ENCODE data around the gene TGFBR3L.
A peak's percentile ranks its signal among the peaks of the same experiment; 100 is the strongest.
"Not testable (repeated sequence)": the region's sequence is repeated elsewhere in the genome, so short reads cannot be mapped to it uniquely, and the experiment has no call there.

TGFBR3L gene

DNA sequence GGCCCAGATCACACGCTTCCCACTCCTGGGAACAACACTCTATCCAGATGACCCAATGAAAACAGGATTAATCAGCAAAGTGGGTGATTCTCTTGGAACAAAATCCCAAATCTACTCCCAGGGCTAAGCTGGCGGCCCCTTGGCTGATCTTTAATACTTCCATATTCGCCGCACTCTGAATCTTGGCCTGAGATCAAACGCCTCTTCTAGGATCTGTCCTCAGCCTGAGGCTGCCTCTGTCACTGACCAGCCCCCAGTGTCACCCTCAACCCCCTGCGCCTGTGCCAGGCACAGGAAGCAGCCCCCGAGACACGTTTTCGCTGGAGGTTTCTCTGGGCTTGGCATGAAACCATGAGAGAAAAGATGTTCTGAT, 13.7 kb downstream of the TGFBR3L start:
- DNase-seq (ENCODE audit: low spot score): no peak

DNA sequence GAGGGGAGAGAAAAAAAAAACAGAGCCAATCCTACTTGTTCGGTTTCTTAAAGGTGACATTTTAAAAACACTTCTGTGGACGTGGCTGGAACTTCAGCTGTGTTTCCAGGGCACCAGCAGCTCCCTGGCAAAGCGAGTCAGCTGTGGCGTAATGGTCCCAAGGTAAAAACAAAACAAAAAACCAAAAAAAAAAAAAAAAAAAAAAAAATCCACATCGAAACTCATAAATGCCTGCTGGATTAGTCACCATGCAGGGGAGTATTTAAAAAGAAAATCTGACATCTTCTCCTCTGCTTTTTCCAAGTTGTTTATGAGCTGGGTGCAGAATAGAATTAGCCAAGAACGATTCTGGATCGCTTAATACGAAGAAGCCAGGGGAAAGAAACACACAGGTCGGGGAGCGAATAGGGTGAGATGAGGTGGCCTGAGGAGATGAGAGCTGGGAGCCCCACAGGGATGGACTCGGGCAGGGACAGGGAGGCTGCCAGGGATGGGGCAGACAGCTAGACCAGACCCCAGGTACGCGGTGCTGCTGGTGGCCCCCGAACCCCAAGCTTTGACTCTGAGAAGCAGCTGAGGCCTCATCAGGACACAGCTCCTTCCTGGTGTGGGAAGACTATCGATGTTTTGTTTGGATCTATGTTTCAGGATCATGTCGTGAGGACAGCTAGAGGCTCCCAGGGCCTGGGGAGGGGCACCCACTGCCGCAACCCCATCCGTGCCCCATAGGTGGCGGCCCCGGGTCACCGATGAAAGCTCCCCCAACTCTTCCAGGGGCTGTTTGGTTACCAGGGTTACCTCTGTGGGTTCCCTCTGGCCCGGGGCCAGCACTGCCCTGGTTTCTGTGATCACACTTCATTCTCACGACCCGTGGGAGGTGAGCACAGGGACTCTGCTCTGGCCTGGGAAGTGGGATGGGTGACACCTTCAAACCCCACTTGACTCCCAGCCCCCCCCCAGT, 14.4 kb downstream of the TGFBR3L start:
- no peak for DNase-seq (ENCODE audit: low spot score)

DNA sequence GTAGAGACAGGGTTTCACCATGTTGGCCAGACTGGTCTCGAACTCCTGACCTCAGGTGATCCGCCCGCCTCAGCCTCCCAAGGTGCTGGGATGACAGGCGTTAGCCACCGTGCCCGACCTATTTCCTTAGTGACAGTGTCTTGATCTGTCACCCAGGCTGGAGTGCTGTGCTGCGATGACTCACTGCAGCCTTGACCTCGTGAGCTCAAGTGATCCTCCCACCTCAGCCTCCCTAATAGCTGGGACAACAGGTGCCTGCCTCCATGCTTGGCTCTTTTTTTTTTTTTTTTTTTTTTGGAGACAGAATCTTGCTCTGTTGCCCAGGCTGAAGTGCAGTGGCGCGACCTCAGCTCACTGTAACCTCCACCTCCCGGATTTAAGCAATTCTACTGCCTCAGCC, 15.4 kb downstream of the TGFBR3L start:
- not testable (repeated sequence) for DNase-seq (ENCODE audit: low spot score)

DNA sequence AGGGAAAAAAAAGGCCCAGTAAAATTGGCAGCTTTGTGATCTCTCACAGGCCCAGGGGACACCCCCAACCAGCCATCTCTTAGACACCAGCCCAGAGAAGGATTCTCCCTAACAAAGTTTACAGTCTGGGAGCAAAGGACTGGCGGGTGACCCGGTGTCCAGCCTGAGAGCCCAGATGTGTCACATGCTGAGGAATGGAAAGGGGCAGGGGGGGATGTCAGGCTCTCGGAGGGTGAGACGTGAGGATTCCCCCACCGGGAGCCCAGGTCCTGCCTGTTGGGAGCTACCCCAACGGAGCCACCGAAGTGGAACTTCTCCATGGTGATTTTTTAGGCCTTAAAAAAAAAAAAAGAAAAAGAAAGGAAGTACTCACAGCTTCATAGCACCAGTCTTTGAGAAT, 16.1 kb downstream of the TGFBR3L start:
- DNase-seq (ENCODE audit: low spot score): no peak

DNA sequence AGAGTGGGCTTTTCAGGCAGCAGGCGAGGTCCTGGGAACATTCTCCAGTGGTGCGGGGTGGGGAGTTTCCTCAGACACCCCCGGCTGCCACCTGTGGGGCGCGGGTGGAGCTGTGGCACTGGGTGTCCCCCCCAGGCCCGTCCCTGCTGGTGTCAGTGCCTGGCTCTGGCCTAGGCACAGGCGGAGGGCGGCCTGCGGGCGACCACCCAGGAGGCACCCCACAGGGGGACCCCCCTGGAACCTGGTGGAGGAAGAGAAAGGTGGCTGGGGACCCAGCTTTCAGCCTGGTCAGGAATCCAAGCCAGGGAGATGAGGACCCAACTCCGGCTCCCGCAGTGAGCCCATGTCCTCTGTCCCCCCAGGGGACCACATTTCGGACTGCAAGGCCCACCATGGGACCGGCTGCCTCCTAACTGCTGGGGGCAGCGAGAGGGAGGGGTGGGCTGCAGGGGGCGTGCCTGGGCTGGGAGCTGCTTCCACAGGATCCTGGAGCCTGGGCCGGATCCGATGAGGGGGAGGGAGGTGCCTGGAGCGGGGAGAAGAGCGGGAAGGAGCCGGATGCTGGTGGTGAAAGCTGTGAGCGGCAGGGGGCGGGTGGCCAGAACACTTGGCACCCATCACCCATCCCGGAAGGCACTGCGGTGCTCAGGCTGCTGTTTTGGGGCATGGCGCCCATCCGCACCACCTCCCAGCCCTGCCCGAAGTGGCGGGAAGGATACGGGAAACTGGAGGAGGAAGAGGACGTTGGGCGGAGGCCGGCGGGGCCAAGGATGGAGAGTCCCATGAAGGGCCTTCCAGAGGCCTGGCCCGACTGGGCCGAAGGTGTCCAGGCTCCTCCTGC, 16.8 kb downstream of the TGFBR3L start:
- no peak for DNase-seq (ENCODE audit: low spot score)

DNA sequence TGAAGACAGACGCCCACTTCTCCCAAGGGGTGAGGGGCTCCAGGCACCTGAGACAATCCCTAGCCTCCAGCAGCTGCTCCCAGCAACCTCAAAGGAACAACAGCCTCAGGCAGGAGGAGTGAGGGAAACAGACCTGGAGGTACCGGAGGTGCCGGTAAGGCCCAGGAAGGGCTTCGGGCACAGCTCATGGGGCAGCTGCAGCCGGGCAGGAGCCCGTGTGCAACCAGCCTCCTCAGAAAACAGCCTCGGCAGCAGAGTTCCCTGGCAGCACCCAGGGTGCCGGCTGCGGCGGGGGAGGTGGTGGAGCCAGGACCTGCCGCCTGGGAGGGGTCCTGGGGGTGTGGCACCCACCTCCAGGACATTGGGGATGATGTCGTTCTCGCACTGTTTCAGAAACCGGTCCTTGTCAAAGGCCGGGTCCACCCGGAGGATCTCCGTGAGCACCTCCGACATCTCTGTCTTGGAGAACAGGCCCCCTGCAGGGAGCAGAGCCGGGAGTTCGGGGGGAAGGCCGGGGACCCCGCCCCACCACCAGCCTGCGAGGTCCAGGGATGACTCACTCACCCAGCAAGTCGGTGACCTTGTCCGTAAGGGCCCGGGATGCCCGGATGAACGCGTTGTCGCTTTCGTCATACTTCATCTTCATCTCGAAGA, 17.8 kb downstream of the TGFBR3L start:
- DNase-seq (ENCODE audit: low spot score): no peak

DNA sequence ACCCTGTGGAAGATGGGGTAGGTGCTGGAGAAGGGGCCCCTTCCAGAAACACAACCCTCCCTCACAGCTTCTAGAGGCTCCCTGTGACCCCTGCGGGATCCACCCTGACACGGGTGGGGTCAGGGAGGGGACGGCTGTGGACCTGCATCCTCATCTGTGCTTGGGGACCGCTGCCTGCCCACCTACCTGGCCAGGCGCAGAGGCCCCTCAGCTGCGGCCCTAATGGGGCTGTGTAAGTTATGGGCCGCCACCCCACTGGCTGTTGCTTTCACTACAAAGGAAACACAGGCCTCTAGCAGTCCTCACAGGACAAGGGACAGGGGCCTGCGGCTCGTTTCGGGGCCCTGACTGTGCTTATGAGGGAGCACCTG, 18.3 kb downstream of the TGFBR3L start:
- DNase-seq (ENCODE audit: low spot score): no peak

DNA sequence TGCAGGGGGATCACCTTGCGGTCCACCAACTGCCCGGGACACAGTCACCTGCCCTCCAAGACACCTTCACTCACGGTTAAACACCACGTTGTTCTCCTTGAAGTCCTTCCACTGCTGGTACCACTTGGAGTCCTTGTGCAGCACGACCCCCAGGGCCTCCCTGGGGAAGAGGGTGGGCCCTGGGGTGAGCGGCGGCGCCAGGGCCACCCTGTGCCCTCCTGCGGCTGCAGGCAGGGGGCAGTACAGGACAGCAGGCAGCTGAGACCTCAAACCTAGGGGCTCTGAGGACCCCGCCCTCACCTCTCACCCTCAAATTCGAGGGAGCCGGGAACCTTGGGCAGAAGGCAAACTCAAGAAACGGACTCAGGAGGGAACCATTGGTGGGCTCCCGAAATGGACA, 18.8 kb downstream of the TGFBR3L start:
- no peak for DNase-seq (ENCODE audit: low spot score)

DNA sequence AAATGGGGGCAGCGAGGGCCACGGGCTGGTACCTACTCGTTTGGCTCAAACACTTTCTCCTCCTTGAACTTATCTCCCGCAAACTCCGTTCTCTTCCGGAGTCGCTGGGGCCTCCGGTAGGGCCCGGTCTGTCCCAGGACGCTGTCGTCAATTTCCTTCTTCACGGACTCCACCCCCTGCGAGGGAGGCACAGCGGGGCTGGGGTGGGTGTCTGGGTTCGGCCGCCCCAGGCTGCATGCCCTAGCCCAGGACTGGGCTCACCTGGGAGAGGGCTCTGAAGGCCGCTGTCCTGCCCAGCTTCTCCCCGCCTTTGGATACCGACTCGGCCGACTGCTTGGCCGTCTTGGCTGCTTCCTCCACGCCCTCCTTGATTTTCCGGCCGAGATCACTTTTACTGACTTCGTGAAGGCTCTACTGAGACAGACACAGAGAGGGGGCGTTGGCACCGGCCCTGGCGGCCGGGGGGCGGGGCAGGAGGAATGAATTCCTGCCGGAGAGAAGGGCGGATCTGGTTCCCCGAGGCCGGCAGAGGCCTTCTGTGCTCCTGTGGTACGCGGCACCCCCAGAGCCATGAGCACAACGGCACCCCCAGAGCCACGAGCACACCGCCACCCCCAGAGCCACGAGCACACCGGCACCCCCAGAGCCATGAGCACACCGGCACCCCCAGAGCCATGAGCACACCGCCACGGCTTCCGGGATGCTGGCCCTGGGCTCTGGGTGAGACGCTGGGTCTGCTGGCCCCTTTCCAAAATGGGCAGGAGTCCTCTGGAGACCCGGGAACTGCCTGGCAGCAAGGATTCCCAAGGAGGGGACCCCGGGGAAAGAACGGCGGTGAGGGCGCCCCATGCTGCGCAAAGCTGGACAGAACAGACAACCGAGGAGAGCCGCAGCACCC, 19.4 kb downstream of the TGFBR3L start:
- DNase-seq (ENCODE audit: low spot score): no peak

DNA sequence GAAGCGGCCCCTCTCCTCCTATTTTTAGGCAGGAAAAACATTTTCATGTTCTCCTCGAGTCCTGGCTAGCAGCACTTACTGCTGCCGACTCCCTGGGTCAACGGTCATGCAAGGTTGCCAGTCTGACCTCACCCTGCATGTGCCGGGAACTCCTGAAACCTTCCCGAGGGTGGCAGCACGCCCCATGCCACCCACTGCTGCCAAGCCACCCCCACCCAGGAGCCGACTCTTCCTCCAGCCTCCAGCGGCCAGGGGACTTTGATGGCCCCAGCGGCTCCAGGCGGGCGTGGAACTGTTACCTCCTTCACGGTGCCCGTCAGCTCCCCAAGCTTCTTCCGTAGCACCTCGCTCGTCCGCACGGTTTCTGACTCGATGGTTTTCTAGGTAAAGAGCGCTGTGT, 20.1 kb downstream of the TGFBR3L start:
- no peak for DNase-seq (ENCODE audit: low spot score)

DNA sequence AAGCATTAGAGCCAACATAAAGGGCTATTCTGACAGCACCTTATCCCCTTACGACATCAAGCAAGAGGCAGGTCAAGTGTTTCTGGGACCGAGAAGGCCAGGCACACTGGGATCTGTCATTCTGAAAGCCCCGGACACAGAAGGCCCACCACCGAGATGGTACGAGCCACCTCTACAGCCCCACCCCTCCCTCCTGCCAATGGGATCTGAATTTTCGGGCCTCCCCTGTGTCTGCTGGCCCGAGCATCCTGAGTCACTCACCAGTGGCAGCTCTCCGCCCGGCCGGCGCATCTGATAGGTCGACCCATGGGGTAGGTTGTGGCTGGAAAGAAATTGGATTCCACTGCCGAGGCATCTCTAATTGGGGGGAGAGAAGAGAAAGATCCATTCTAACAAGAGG, 26.2 kb downstream of the TGFBR3L start:
- DNase-seq (ENCODE audit: low spot score): no peak

DNA sequence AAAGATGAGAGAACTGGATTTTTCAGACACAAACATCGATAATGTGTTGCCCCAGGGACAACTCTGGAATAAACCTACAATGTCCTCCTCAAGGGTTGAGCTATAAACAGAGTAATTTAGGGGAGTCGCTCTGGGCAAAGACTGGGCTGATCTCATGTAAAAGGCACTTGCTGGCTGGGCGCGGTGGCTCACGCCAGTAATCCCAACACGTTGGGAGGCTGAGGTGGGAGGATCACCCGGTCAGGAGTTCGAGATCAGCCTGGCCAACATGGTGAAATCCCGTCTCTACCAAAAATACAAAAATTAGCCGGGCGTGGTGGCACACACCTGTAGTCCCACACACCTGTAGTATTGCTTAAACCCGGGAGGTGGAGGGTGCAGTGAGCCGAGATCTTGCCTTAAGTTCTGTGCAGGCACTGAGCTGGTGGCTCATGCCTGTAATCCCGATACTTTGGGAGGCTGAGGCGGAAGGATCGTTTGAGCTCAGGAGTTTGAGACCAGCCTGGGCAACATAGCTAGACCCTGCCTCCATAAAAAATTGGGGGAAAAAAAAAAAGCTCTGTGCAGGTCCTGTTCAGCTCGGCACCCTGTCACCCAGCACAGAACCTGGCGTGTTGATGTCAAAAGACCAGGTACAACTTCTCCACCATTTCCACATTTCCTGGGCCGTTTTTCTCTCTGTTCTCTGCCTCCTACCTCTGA, 27.4 kb downstream of the TGFBR3L start:
- DNase-seq (ENCODE audit: low spot score): no peak

DNA sequence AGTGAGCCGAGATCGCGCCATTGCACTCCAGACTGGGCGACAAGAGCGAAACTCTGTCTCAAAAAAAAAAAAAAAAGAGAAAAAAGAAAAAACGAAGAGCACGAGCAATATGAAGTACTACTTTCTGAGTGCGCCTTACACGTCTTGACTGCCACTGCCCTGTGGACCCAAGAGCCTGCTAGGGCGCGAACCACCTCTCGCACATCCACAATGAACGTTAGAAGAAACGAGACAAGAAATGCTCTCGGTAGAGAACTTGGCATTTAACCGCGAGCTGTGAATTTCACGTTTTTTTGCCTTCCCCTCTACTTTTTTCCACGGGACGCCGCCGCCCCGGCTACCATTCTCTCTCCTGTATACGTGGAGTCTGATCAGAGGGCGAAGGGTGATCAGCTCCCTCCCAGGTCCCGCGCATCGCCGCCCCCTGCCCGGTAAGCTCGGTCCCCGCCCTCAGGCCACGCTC, 28.4 kb downstream of the TGFBR3L start:
- no peak for DNase-seq (ENCODE audit: low spot score)

DNA sequence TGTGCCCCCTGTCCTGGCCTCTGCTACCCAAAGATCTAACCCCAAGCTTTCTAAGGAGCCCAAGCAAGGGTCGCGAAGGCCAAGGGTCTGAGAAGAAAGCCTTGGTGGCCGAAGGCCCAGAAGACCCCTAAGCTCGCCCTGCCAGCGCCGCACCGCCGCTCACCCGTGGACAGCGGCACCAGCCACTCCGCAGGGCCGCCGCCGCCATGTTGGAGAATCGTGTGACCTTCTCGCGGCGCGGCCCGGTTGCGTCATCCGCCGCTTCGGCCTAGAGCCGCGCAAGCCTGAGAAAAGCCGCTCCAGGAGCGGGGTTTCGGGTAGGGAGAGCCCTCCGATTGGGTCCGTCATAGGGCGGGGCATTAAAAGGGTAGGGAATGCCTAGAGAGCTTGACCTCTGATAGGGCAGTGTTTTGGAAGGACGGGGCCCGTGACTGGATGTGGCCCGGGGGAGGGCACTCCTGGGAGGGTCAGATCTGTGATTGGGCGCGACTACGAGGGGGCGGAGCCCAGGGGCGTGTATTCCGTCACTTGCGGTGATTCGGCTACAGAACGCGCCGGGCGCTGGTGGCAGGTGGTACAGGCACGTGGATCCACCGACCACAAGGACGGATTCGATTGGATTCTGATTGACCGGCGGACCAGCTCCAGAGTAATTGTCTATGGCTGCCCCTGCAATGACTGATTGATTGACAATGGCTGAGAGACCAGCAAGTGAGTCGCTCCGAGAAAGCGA, 29.0 kb downstream of the TGFBR3L start, which contains the start of gene TIMM44:
TIMM44 (minus strand) TSS at position 223 of the 733 bp plus-strand sequence; CDS start at position 208, 15 bp downstream.
- peak; percentile 100 for DNase-seq (ENCODE audit: low spot score)

DNA sequence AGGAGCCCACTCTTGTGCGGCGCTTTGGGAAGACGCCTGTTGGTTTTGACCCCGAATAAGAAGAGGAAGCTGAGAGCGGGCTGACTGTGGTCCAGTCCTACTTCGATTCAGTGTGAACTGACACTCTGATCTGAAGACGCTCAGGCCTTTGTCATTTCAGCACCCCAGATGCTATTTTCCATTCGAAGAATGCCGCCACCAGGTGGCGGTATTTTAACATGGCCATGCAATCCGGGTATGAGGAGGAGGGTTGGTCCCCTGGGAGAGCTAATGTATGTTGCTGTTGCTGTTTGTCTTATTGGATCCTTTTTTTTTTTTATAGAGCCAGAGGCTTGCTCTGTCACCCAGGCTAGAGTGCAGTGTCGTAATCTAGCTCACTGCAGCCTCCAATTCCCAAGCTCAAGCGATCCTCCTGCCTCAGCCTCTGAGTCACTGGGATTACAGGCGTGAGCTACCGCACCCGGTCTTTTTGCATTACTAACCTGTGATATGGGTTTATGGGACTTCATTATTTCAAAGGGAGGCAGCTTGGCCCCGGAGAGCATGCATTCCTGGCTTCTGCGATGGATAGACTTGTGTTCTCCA, 29.6 kb downstream of the TGFBR3L start:
- peak; percentile 97 for DNase-seq (ENCODE audit: low spot score)

DNA sequence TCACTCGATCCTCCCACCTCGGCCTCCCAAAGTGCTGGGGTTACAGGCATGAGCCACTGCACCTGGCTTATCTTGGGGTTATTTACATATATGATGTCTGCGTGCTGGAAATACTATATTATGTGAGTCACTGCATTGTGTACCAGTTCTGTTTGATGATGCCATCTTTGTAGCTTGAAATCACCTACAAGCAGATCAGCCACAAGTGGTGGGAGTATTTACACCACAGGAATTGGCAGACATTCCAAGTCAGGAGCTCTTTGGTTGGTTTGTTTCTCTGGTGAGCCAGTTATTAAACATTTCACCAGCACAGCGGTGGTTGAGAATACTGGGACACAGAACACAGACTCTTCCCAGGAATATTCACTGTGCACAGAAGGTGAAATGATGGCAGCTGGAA, 33.3 kb downstream of the TGFBR3L start:
- no peak for DNase-seq (ENCODE audit: low spot score)

DNA sequence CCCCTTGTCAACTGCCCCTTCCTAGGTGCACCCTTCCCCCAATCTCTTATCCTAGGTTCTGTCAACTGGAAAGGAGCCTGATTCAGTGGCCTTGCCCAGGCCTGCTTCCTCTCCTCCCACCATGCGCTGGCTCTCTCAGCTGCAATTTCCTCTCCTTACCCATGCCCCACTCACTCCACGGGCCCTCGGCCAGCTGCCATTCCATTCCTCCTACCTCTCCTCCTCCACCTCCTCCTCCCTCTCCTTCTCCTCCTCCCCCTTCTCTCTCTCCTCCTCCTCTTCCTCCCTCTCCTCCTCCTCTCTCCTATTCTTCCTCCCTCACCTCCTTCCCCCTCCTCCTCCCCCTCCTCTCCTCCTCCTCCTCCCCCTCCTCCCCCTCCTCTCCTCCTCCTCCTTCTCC, 38.4 kb downstream of the TGFBR3L start:
- no peak for DNase-seq (ENCODE audit: low spot score)

DNA sequence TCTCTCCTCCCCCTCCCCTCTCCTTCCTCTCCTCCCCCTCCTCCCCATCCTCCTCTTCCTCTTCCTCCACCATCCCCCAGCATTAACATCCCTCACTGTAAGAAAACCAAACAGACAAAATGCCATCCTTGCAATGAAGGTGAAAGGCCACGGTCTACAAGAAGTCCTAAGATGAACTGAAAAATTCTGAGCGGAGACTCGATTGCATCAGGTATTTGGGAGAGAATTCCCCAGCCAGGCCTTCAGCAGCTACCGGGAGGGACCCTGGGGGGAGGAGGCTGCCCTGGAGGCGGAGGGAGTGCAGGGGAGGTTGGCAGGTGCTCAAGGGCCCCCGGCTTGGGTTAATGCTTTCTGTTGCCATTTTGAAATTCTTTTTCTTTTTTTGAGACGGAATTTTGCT, 38.9 kb downstream of the TGFBR3L start:
- no peak for DNase-seq (ENCODE audit: low spot score)

DNA sequence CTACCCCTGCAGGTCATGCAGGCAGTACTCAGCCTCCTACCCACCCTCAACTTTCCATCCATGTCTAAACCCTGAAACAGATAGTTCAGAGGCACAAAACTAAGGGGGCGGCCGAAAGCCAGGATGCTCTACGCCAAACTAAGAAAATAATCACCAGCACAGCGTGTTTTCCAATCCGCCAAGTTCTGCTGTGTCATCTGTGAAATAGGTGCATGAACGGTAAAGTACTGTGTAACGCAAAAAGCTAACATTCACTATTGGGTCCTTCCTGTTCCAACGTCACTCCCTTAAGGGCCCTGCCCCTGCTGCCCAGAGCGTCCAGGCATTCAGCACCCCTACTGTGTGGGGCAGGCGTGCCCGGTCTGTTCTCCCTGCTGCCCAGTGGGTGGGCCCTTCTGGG, 41.1 kb downstream of the TGFBR3L start:
- DNase-seq (ENCODE audit: low spot score): no peak

DNA sequence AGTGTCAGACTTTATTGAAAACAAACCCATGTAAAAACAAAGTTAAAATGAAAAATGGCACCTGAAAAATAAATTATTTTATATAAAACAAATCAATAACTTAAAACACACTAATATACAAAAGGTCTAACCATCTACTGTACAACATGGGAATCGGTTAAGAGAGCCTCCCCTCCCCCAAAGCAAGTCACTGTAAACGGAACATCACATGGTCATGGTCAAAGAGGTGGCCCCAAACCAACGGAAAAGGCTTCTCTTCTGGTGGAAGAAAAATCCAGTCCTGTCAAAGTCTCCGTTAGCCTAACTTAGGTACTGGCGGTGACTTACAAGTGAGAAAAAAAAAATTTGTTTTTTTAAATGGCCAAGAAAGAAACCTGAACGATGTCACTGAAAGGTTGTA, 44.6 kb downstream of the TGFBR3L start:
- DNase-seq (ENCODE audit: low spot score): no peak
